ENCODE measurements around the gene XNDC1N.
A peak's percentile ranks its signal among the peaks of the same experiment; 100 is the strongest.

XNDC1N gene

DNA sequence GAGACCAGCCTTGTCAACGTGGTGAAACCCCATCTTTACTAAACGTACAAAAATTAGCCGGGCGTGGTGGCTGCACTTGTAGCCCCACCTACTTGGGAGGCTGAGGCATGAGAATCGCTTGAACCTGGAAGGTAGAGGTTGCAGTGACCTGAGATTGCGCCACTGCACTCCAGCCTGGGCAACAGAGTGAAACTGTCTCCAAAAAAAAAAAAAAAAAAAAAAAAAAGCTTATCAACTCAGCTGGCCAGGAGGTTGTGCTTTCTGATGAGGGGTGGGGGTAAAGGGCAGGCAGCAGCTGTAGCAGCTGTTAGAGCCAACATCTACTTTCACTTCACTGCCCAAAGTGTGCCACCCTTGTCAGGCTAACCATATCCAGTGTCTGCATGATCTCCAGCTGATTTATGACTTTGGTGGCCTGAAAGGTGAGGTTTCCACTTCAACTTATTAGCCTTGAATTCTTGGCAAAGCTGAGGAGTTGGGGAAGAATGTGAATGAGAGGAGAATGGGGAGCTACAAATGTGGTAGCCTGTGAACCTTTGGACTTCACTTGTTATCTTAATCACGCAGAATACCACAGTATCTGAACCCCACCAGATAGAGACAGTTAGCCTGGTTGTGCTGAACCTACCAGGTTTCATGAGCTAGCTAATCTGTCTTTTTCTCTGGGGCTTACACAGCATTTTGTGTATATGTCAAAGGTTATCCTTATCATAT is 20.1 kb upstream of the XNDC1N start:
- Histone ChIP-seq H3K4me2 (ENCODE audit: low read length) (no peak overlapping the region), H3K4me1 (ENCODE audit: control insufficient read depth, insufficient read depth, low read length) (peaks cover 48% of the 10 kb centered on the region), H3K36me3 (ENCODE audit: insufficient read depth, low read length) (no peaks in the 10 kb centered on the region), H3K4me3 (ENCODE audit: low read length) (no peak overlapping the region), H3K27me3 (ENCODE audit: control insufficient read depth, insufficient read depth, low read length) (no peaks in the 10 kb centered on the region), H3K9me3 (replicated peaks; ENCODE audit: low read length) (no peaks in the 10 kb centered on the region), H3K9ac (ENCODE audit: low read depth, low read length) (no peak overlapping the region)

DNA sequence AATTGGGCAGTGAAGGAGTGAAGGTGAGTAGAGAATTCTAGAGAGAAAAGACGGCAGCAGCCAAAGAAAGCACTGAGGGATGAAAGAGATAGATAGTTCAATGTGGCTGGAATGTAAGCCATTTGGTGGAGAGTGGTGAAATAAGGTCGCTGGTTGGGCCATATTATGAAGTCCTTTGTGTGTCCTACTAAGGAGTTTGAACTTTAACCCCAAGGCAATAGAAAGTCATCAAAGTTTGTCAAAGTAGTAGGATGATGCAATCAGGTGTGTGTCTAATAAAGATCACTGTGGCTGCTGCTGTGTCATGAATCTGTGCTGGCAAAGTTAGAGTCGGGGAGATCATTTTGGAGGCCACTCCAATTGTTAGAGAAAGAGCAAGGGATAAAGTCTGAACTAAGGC is 19.1 kb upstream of the XNDC1N start:
- H3K27me3 ChIP-seq (ENCODE audit: control insufficient read depth, insufficient read depth, low read length), result no peaks in the 10 kb centered on the region
- no peak overlapping the region for H3K9ac ChIP-seq (ENCODE audit: low read depth, low read length)
- H3K4me2 ChIP-seq (ENCODE audit: low read length), result no peak overlapping the region
- H3K4me1 ChIP-seq (ENCODE audit: control insufficient read depth, insufficient read depth, low read length), result peaks cover 48% of the 10 kb centered on the region
- H3K36me3 ChIP-seq (ENCODE audit: insufficient read depth, low read length), result no peaks in the 10 kb centered on the region
- H3K9me3 ChIP-seq (replicated peaks; ENCODE audit: low read length), result no peaks in the 10 kb centered on the region
- no peak overlapping the region for H3K4me3 ChIP-seq (ENCODE audit: low read length)

DNA sequence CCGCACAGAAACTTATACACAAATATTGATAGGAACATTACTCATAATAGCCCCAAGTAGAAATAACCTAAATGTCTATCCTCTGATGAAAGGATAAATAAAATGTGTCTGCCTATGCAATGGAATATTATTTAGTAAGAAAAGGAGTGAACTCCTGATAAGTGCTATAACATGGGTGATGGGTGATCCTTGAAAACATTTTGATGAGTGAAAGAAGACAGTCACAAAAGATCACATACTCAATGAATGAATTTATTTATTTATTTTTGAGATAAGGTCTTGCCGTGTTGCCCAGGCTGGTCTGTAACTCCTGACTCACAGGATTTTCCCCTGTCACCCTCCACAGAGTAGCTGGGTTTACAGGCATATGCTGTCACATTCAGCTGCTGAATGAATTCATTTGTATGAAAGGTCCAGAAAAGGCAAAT is 17.8 kb upstream of the XNDC1N start:
- peak overlapping the region; percentile 63 for H3K9ac ChIP-seq (ENCODE audit: low read depth, low read length)
- no peaks in the 10 kb centered on the region for H3K9me3 ChIP-seq (replicated peaks; ENCODE audit: low read length)
- peak overlapping the region; percentile 8 for H3K4me2 ChIP-seq (ENCODE audit: low read length)
- H3K4me1 ChIP-seq (ENCODE audit: control insufficient read depth, insufficient read depth, low read length), result peaks cover 48% of the 10 kb centered on the region
- no peak overlapping the region for H3K4me3 ChIP-seq (ENCODE audit: low read length)
- H3K27me3 ChIP-seq (ENCODE audit: control insufficient read depth, insufficient read depth, low read length), result no peaks in the 10 kb centered on the region
- H3K36me3 ChIP-seq (ENCODE audit: insufficient read depth, low read length), result no peaks in the 10 kb centered on the region

DNA sequence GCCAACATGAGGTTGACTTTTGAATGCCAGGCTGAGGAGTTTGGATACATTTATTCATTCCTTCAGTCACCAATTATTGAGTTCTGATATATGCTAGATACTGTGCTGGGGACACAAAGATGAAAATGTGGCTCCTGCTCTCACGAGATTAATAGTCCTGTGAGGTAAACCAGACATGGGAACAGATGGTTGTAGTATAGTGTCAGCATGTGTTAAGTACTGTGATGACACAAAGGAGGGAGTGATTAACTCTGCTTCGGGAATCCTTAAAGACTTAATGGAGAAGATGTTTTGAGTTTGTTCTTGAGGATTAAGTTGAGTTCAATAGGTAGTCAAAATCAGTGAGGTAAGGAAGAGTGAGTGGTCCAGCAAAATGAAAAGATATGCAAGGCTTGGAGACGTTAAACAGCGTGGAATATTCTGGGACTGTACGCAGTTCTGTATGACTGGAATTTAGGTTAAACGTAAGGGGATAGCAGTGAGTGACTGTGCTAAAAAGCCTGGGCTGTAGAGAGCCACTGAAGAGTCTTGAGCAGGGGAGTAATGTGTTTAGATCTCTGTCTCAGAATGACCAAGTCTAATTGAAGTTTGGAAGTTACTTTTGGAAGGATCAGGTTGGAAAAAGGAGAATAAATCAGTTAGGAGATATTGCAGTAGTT is 12.3 kb upstream of the XNDC1N start:
- no peaks in the 10 kb centered on the region for H3K27me3 ChIP-seq (ENCODE audit: control insufficient read depth, insufficient read depth, low read length)
- H3K4me2 ChIP-seq (ENCODE audit: low read length), result no peak overlapping the region
- H3K9me3 ChIP-seq (replicated peaks; ENCODE audit: low read length), result no peaks in the 10 kb centered on the region
- no peak overlapping the region for H3K4me3 ChIP-seq (ENCODE audit: low read length)
- no peak overlapping the region for H3K9ac ChIP-seq (ENCODE audit: low read depth, low read length)
- peaks cover 5% of the 10 kb centered on the region for H3K36me3 ChIP-seq (ENCODE audit: insufficient read depth, low read length)
- peaks cover 24% of the 10 kb centered on the region for H3K4me1 ChIP-seq (ENCODE audit: control insufficient read depth, insufficient read depth, low read length)

DNA sequence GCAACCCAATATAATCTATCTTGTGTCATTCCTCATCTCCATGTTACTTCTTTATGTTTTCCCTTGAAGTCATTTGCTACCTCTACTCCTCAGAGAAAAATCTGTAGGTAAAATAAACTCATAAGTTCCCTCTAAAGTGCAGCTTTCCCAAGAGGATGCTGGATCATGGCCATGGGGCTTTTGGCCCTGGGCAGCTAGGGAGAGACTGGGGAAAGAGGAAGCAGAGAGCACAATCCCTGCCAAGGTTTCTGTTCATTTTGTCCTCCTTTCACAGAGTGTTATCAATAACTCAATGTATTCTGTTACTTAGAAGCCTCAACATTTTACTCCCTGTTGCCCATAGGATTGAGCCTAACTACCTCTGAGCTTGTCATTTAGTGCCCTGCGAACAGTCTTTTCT is 9.4 kb upstream of the XNDC1N start:
- Histone ChIP-seq H3K36me3 (ENCODE audit: insufficient read depth, low read length) (peaks cover 5% of the 10 kb centered on the region), H3K4me2 (ENCODE audit: low read length) (no peak overlapping the region), H3K4me1 (ENCODE audit: control insufficient read depth, insufficient read depth, low read length) (peaks cover 4% of the 10 kb centered on the region), H3K9me3 (replicated peaks; ENCODE audit: low read length) (no peaks in the 10 kb centered on the region), H3K4me3 (ENCODE audit: low read length) (no peak overlapping the region), H3K27me3 (ENCODE audit: control insufficient read depth, insufficient read depth, low read length) (no peaks in the 10 kb centered on the region), H3K9ac (ENCODE audit: low read depth, low read length) (no peak overlapping the region)

DNA sequence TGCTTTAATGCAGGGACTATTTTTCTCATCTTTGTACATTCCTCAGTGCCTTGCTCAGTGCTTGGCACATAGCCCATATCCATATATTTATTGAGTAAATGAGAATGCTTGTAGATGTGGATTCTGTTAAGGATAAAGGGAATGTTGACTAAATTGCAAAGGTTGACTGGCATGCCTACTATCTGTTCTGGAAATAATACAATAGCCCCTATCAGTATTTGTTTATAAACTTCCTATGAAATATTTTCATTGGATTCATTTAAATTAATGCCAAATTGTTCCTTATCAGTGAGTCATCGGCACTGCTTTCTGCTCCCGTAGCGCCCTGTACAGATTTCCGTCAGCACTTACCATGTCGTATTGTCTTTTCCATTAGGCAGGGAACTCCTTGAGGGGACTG is 8.4 kb upstream of the XNDC1N start:
- Histone ChIP-seq H3K4me1 (ENCODE audit: control insufficient read depth, insufficient read depth, low read length) (peaks cover 8% of the 10 kb centered on the region), H3K4me3 (ENCODE audit: low read length) (no peak overlapping the region), H3K9ac (ENCODE audit: low read depth, low read length) (no peak overlapping the region)

DNA sequence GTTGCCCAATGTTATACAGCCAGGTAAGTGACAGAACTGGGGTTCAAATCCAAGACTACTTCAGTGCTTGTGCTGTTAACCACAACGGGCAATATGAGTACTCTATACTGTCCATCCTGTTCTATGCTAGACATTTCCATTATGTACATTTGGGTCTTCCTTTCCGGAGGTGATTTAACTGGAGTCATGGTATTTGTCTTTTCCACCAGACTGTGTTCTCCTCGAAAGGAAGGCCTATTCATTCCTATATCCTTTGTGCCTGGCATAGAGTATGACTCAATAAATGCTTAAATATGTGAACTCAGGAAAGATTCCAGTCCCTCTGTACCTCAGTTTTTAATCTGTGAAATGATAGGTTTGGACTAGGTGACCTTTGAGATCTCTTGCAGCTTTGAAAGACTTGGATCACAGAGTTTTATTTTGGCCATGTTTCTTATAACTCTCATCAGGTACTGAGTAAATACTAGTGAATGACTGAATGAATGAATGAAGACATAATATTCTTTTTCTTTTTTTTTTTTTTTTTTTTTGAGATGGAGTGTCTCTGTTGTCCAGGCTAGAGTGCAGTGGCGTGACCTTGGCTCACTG is 7.0 kb upstream of the XNDC1N start:
- Histone ChIP-seq H3K9ac (ENCODE audit: low read depth, low read length) (no peak overlapping the region), H3K27me3 (ENCODE audit: control insufficient read depth, insufficient read depth, low read length) (no peaks in the 10 kb centered on the region), H3K9me3 (replicated peaks; ENCODE audit: low read length) (no peaks in the 10 kb centered on the region), H3K36me3 (ENCODE audit: insufficient read depth, low read length) (peaks cover 5% of the 10 kb centered on the region), H3K4me2 (ENCODE audit: low read length) (no peak overlapping the region), H3K4me3 (ENCODE audit: low read length) (no peak overlapping the region), H3K4me1 (ENCODE audit: control insufficient read depth, insufficient read depth, low read length) (peaks cover 21% of the 10 kb centered on the region)

More for the DNA sequence above, 8.4 kb upstream of the XNDC1N start:
- no peaks in the 10 kb centered on the region for H3K9me3 ChIP-seq (replicated peaks; ENCODE audit: low read length)
- no peak overlapping the region for H3K4me2 ChIP-seq (ENCODE audit: low read length)
- H3K27me3 ChIP-seq (ENCODE audit: control insufficient read depth, insufficient read depth, low read length), result no peaks in the 10 kb centered on the region
- H3K36me3 ChIP-seq (ENCODE audit: insufficient read depth, low read length), result peaks cover 5% of the 10 kb centered on the region

DNA sequence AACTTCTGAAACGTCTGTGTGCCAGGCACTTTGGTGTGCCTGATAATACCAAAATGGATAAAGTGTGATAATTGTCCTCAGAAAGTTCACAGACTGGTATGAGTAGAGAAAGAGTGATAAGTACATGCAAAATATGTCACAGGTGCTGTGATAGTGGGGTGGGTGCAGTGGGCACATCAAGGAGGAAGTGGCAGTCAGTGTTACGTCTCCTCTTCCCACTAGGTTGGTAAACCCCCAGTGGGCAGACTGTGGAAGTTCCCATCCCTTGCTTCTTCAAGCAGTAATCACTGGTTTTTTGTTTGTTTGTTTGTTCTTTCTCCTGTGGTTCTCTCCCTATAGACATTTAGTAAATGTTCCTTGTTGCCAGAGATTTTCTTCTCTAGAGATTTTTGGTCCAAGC is 5.8 kb upstream of the XNDC1N start:
- H3K27me3 ChIP-seq (ENCODE audit: control insufficient read depth, insufficient read depth, low read length), result no peaks in the 10 kb centered on the region
- peaks cover 5% of the 10 kb centered on the region for H3K36me3 ChIP-seq (ENCODE audit: insufficient read depth, low read length)
- H3K4me2 ChIP-seq (ENCODE audit: low read length), result no peak overlapping the region
- no peaks in the 10 kb centered on the region for H3K9me3 ChIP-seq (replicated peaks; ENCODE audit: low read length)
- H3K9ac ChIP-seq (ENCODE audit: low read depth, low read length), result no peak overlapping the region
- peaks cover 30% of the 10 kb centered on the region for H3K4me1 ChIP-seq (ENCODE audit: control insufficient read depth, insufficient read depth, low read length)
- H3K4me3 ChIP-seq (ENCODE audit: low read length), result no peak overlapping the region

DNA sequence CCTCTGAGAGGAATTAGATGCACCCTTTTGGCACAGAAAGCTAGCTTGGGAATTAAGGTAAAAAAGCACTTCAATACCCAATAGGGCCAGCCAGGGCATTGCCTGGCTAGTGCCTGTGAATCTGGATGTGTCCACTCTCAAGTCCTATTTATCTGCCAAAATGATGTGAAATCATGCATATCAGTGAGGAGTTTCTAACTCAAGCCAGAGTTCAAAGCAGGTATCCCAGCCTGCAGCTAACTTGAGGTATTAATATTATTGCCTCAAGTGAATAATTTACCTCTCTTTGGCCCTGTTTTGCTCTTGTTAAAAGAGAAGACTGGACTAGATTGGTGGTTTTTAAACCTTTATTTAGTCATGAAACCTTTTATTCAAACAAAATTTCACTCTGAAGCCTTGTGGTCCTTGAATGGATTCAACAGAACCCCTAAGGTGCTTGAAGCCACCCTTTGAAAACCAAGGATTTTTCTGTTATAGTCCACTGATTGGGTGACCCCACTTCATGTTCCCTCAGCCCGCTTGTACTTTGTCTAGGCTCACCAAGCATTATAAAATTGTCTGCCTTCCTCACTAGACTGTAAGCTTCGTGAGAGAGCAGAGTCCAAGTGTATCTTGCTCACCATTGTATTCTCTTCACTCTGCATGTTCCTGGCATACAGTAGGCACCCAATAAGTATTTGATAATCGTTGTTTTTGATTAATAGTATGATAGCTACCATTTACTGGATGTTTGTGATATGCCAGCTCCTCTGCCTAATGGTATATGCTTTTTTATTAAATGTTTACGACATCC is 4.9 kb upstream of the XNDC1N start:
- Histone ChIP-seq H3K9me3 (replicated peaks; ENCODE audit: low read length) (no peaks in the 10 kb centered on the region), H3K9ac (ENCODE audit: low read depth, low read length) (no peak overlapping the region), H3K27me3 (ENCODE audit: control insufficient read depth, insufficient read depth, low read length) (no peaks in the 10 kb centered on the region), H3K36me3 (ENCODE audit: insufficient read depth, low read length) (peaks cover 5% of the 10 kb centered on the region), H3K4me3 (ENCODE audit: low read length) (no peak overlapping the region), H3K4me1 (ENCODE audit: control insufficient read depth, insufficient read depth, low read length) (peaks cover 30% of the 10 kb centered on the region), H3K4me2 (ENCODE audit: low read length) (no peak overlapping the region)

DNA sequence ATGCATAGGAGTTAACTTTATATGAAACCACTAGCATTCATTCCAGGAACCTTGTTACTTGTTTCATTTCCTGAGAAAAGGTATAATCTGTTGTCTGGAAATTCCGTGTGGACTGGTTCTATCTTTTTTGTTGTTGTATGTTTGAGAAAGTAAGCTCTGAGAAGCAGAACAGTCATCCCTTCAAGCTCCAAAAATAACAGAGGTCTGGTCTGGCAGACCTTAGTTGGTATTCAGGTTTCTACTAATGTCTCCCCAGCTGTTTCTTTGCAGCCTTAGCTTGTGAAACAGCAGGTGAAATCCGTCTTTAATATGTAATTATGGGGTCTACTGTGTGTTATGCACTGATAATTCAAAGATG is 2.8 kb upstream of the XNDC1N start:
- H3K4me1 ChIP-seq (ENCODE audit: control insufficient read depth, insufficient read depth, low read length), result peaks cover 26% of the 10 kb centered on the region
- H3K4me2 ChIP-seq (ENCODE audit: low read length), result peak overlapping the region; percentile 59
- H3K9me3 ChIP-seq (replicated peaks; ENCODE audit: low read length), result no peaks in the 10 kb centered on the region
- peak overlapping the region; percentile 23 for H3K4me3 ChIP-seq (ENCODE audit: low read length)
- H3K9ac ChIP-seq (ENCODE audit: low read depth, low read length), result no peak overlapping the region
- no peaks in the 10 kb centered on the region for H3K36me3 ChIP-seq (ENCODE audit: insufficient read depth, low read length)
- H3K27me3 ChIP-seq (ENCODE audit: control insufficient read depth, insufficient read depth, low read length), result no peaks in the 10 kb centered on the region

DNA sequence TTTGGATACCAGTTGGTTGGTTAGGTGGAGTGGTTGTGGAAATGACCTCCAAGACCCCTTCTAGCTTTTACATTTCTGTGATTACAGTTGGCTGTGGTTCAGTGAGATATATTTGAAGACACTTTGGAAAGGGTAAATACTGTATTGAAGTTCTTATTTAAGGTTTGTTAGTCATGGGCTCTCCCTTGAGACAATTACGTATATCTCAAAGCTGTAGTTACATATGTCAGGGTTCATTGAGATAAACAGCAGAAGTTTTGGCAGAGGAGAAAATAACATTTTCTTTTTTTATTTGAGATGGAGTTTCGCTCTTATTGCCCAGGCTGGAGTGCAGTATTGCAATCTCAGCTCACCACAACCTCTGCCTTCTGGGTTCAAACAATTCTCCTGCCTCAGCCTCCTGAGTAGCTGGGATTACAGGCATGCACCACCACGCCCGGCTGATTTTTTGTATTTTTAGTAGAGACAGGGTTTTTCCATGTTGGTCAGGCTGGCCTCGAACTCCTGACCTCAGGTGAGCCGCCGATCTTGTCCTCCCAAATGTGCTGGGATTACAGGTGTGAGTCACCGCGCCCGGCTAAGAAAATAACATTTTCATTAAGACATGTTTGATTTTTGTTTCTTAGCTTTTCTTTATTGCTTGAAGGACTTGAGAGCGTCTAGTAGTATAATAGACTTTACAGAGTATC is 2.3 kb upstream of the XNDC1N start:
- peak overlapping the region; percentile 23 for H3K4me3 ChIP-seq (ENCODE audit: low read length)
- H3K9me3 ChIP-seq (replicated peaks; ENCODE audit: low read length), result no peaks in the 10 kb centered on the region
- peaks cover 26% of the 10 kb centered on the region for H3K4me1 ChIP-seq (ENCODE audit: control insufficient read depth, insufficient read depth, low read length)
- H3K9ac ChIP-seq (ENCODE audit: low read depth, low read length), result no peak overlapping the region
- H3K36me3 ChIP-seq (ENCODE audit: insufficient read depth, low read length), result no peaks in the 10 kb centered on the region
- peak overlapping the region; percentile 94 for H3K4me2 ChIP-seq (ENCODE audit: low read length)
- H3K27me3 ChIP-seq (ENCODE audit: control insufficient read depth, insufficient read depth, low read length), result no peaks in the 10 kb centered on the region

All from skeletal muscle satellite cell (primary cell).